ENCODE results near the gene TYK2.

TYK2 gene

GRCh38 chr19:10419646-10420443 lies 39.5 kb upstream of the TYK2 start (continued):
- TF ChIP-seq PRDM2 (tag by site-specific recombination; IDR thresholded peaks at IDR 0.05; ENCODE audit: borderline replicate concordance) (no peak), ZNF174 (tag by site-specific recombination; IDR thresholded peaks at IDR 0.05) (no peak), ZBTB7A (tag by site-specific recombination; IDR thresholded peaks at IDR 0.05; ENCODE audit: low read depth) (peak; percentile 87), TCF7L2 (IDR thresholded peaks at IDR 0.05; ENCODE audit: borderline replicate concordance, low read depth, low read length) (peak; percentile 8; the same call in 1 of the 2 replicates), ZNF571 (tag by site-specific recombination; IDR thresholded peaks at IDR 0.05) (no peak), ZFP41 (tag by site-specific recombination; IDR thresholded peaks at IDR 0.05; ENCODE audit: borderline replicate concordance) (no peak), ZNF558 (tag by site-specific recombination; IDR thresholded peaks at IDR 0.05) (no peak), GLI4 (tag by site-specific recombination; IDR thresholded peaks at IDR 0.05) (no peak)
- TF ChIP-seq, protein P1, sequence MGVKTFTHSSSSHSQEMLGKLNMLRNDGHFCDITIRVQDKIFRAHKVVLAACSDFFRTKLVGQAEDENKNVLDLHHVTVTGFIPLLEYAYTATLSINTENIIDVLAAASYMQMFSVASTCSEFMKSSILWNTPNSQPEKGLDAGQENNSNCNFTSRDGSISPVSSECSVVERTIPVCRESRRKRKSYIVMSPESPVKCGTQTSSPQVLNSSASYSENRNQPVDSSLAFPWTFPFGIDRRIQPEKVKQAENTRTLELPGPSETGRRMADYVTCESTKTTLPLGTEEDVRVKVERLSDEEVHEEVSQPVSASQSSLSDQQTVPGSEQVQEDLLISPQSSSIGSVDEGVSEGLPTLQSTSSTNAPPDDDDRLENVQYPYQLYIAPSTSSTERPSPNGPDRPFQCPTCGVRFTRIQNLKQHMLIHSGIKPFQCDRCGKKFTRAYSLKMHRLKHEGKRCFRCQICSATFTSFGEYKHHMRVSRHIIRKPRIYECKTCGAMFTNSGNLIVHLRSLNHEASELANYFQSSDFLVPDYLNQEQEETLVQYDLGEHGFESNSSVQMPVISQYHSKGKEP (tag by site-specific recombination; IDR thresholded peaks at IDR 0.05), result peak; percentile 5; the same call in 1 of the 2 replicates
- TF ChIP-seq, protein P2, sequence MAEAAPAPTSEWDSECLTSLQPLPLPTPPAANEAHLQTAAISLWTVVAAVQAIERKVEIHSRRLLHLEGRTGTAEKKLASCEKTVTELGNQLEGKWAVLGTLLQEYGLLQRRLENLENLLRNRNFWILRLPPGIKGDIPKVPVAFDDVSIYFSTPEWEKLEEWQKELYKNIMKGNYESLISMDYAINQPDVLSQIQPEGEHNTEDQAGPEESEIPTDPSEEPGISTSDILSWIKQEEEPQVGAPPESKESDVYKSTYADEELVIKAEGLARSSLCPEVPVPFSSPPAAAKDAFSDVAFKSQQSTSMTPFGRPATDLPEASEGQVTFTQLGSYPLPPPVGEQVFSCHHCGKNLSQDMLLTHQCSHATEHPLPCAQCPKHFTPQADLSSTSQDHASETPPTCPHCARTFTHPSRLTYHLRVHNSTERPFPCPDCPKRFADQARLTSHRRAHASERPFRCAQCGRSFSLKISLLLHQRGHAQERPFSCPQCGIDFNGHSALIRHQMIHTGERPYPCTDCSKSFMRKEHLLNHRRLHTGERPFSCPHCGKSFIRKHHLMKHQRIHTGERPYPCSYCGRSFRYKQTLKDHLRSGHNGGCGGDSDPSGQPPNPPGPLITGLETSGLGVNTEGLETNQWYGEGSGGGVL (tag by site-specific recombination; IDR thresholded peaks at IDR 0.05), result peak; percentile 35; the same call in 1 of the 2 replicates

GRCh38 chr19:10419200-10419645 lies 38.9 kb upstream of the TYK2 start:
- peak overlapping the region; percentile 30 for H3K4me3 ChIP-seq (ENCODE audit: low read depth, low read length)
- ChIA-PET CTCF (interaction anchor here (0.7 to 9.1 kb wide), 3 partner anchors 8 to 1669 kb away, joined by 4 to 193 read pairs (median 71); partner anchors contain the start of gene CDC37), POLR2A (interaction anchor here (1.4 kb wide), 1 partner anchor 39 kb away, joined by 8 read pairs; the partner anchor contains the start of gene TYK2)
- no peaks in the 10 kb centered on the region for H3K36me3 ChIP-seq (ENCODE audit: control insufficient read depth in 2 of 2, insufficient read depth in 1 of 2, low read length in 2 of 2)
- no peak overlapping the region for H3K27ac ChIP-seq (ENCODE audit: extremely low read depth, low read depth, low read length)
- H3K4me1 ChIP-seq (ENCODE audit: control insufficient read depth, insufficient read depth, low read length), result 0 out of 2 replicates have a peak, but pooled peaks cover 8% of the 10 kb centered on the region
- no peaks in the 10 kb centered on the region for H3K9me3 ChIP-seq (ENCODE audit: control insufficient read depth, insufficient read depth, low read depth, low read length)
- TF ChIP-seq TCF7L2 (IDR thresholded peaks at IDR 0.05; ENCODE audit: borderline replicate concordance, low read depth, low read length) (no peak), ZNF394 (tag by site-specific recombination; IDR thresholded peaks at IDR 0.05; ENCODE audit: borderline replicate concordance) (no peak), ZNF518A (tag by site-specific recombination; conservative IDR thresholded peaks at IDR 0.05; ENCODE audit: low read depth) (no peak), ZNF140 (tag by site-specific recombination; IDR thresholded peaks at IDR 0.05) (no peak), ZSCAN23 (tag by site-specific recombination; IDR thresholded peaks at IDR 0.05) (no peak; the same call in 1 of the 2 replicates), ZNF239 (tag by site-specific recombination; IDR thresholded peaks at IDR 0.05) (no peak), ELK4 (IDR thresholded peaks at IDR 0.05; ENCODE audit: borderline replicate concordance, low read depth, low read length) (no peak), ZNF549 (tag by site-specific recombination; IDR thresholded peaks at IDR 0.05) (no peak), ZNF10 (tag by site-specific recombination; IDR thresholded peaks at IDR 0.05) (no peak), FEZF1 (tag by site-specific recombination; IDR thresholded peaks at IDR 0.05) (no peak)

Measured in HEK293 (cell line).